Progenitor cell of endocrine pancreas (in vitro differentiated cells): ENCODE data around the gene AOPEP. TPM values are rescaled to one million over a fixed set of nuclear protein-coding genes. Genes with fewer than 3 reads are reported as not detected.
A peak's percentile ranks its signal among the peaks of the same experiment; 100 is the strongest.

Source experiments
- DNase-seq: peaks from one replicate; pipeline ENCODE4 v3.0.0; 2021; ENCODE audit warnings: low spot score; ENCODE audit not compliant: unreplicated experiment
- H3K27ac Mint-ChIP-seq: 2 replicates; pipeline ENCODE4 v1.8.0; 2021; ENCODE audit warnings: mild to moderate bottlenecking, moderate library complexity, mixed read lengths
- H3K27me3 Mint-ChIP-seq: 2 replicates; pipeline ENCODE4 v1.8.0; 2021; ENCODE audit warnings: mixed read lengths
- H3K36me3 Mint-ChIP-seq: 2 replicates; pipeline ENCODE4 v1.8.0; 2022; ENCODE audit warnings: mixed read lengths; ENCODE audit not compliant: insufficient read depth
- H3K4me1 Mint-ChIP-seq: 2 replicates; pipeline ENCODE4 v1.8.0; 2021; ENCODE audit warnings: low read depth, mixed read lengths
- H3K4me3 Mint-ChIP-seq: 2 replicates; pipeline ENCODE4 v1.8.0; 2021; ENCODE audit warnings: low read depth, mild to moderate bottlenecking, moderate library complexity, mixed read lengths
- H3K9me3 Mint-ChIP-seq: 2 replicates; pipeline ENCODE4 v1.8.0; 2021; ENCODE audit warnings: low read depth, mixed read lengths
- CTCF ChIP-seq: fragments of 200-600 bp; sonication (generic); IDR thresholded peaks from one replicate; pipeline ENCODE4 v1.5.0; 2021; ENCODE audit warnings: antibody characterized with exemption, mild to moderate bottlenecking; ENCODE audit not compliant: unreplicated experiment
- total RNA-seq: library from RNA; stranded (reverse); gene quantifications from 2 replicates; pipeline ENCODE4 v1.2.1, GENCODE V29; 2021

AOPEP gene
- total RNA-seq, 1 donor from 2014 or later: 58.2 TPM

- Mint-ChIP-seq H3K4me1 (peaks cover 28% of the 10 kb centered on the region), H3K27ac (peak overlapping the region; percentile 63), H3K27me3 (no peaks in the 10 kb centered on the region), H3K4me3 (no peak overlapping the region), H3K36me3 (peaks cover 15% of the 10 kb centered on the region), H3K9me3 (no peaks in the 10 kb centered on the region)
- TF ChIP-seq CTCF: no peak
- DNase-seq: no peak
Observed at GRCh38 chr9:94805585-94805984, 79.1 kb downstream of the AOPEP start.

- TF ChIP-seq CTCF: no peak
- no peaks in the 10 kb centered on the region for H3K9me3 Mint-ChIP-seq
- no peak overlapping the region for H3K4me3 Mint-ChIP-seq
- peak overlapping the region; percentile 63 for H3K27ac Mint-ChIP-seq
- peaks cover 27% of the 10 kb centered on the region for H3K4me1 Mint-ChIP-seq
- H3K36me3 Mint-ChIP-seq: peaks cover 10% of the 10 kb centered on the region
- DNase-seq: no peak
- no peaks in the 10 kb centered on the region for H3K27me3 Mint-ChIP-seq
Observed at GRCh38 chr9:94806307-94806893, 79.9 kb downstream of the AOPEP start.

GRCh38 chr9:94807556-94807955, 81.1 kb downstream of the AOPEP start:
- H3K4me3 Mint-ChIP-seq: no peak overlapping the region
- DNase-seq: no peak
- H3K36me3 Mint-ChIP-seq: peaks cover 10% of the 10 kb centered on the region
- H3K9me3 Mint-ChIP-seq: no peaks in the 10 kb centered on the region
- no peak for TF ChIP-seq CTCF
- no peaks in the 10 kb centered on the region for H3K27me3 Mint-ChIP-seq
- peaks cover 26% of the 10 kb centered on the region for H3K4me1 Mint-ChIP-seq
- H3K27ac Mint-ChIP-seq: peak overlapping the region; percentile 0

- no peak for DNase-seq
- Mint-ChIP-seq H3K4me1 (peaks cover 27% of the 10 kb centered on the region), H3K27me3 (no peaks in the 10 kb centered on the region), H3K36me3 (peaks cover 9% of the 10 kb centered on the region), H3K27ac (no peak overlapping the region), H3K9me3 (no peaks in the 10 kb centered on the region), H3K4me3 (no peak overlapping the region)
- TF ChIP-seq CTCF: no peak
Observed at GRCh38 chr9:94808926-94809700, 82.6 kb downstream of the AOPEP start.

- Mint-ChIP-seq H3K4me1 (peaks cover 24% of the 10 kb centered on the region), H3K27me3 (no peaks in the 10 kb centered on the region), H3K27ac (no peak overlapping the region), H3K36me3 (peaks cover 9% of the 10 kb centered on the region), H3K9me3 (no peaks in the 10 kb centered on the region), H3K4me3 (no peak overlapping the region)
- TF ChIP-seq CTCF: no peak
- DNase-seq: no peak
Observed at GRCh38 chr9:94809778-94810177, 83.3 kb downstream of the AOPEP start.
